Measurements from ENCODE around the gene NUDT13.
A peak's percentile ranks its signal among the peaks of the same experiment; 100 is the strongest.

NUDT13 gene

GRCh38 chr10:73110345-73110849 is at the start of gene NUDT13:
Gene NUDT13, plus strand, starts transcription at chr10:73110455. Its CDS starts 3,911 bp downstream, at chr10:73114366.
- FAIRE-seq = peak; percentile 28

DNA sequence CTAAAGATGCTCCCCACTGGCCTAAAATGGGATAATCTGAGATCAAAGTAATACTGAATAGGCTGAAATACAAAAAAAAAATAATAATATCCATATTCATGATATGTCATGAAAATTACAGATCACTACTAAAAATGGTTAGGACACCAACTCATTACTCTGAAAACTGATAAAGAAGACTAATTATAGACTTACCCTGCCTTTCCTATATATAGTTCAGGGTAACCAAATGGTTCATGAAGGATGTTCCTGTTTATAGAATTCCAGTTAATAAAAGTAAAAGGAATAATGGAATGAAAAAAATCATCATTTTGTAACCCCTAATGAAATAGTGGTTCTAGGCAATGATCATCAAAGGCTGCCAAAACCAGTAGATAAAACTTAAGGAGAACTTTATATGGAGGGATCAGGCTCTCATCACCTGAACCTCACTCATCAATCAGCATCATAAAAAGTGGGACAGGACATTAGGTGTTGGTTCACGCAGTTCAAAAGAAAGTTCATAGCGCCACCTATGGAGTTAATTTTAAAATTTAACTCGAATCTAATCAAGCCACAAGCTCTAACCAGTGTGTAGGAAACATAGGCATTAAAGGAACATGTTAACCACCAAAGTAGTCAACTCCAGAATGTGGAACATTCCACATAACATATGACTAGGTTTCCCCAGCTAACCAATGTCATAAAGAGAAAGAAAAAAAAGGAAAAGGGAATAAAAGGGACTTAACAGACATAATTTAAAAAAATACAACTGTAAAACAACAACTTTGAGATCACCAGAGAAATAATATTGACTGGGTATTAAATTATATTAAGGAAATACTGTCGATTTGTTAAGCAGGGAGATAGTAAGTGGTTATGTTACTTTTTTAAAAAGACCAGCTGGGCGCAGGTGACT is 49.3 kb upstream of the NUDT13 start:
- no peak for FAIRE-seq

DNA sequence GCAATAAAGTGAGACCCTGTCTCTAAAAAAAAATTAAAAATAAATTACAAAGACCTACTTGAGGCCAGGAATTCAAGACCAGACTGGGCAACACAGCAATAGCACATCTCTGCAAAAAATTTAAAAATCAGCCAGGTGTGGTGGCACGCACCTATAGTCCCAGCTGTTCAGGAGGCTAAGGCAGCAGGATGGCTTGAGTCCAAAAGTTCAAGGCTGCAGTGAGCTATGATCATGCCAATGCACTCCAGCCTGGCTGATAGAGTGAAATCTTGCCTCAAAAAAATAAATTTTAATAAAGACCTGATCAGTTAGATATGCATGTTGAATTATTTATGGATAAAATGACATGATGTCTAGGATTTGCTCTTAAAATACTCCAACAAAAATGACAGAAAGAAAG is 48.5 kb upstream of the NUDT13 start:
- FAIRE-seq = no peak

GRCh38 chr10:73065441-73065840 is 44.8 kb upstream of the NUDT13 start:
- no peak for FAIRE-seq

- FAIRE-seq = no peak
Measured at GRCh38 chr10:73073627-73074026, 36.6 kb upstream of the NUDT13 start.

DNA sequence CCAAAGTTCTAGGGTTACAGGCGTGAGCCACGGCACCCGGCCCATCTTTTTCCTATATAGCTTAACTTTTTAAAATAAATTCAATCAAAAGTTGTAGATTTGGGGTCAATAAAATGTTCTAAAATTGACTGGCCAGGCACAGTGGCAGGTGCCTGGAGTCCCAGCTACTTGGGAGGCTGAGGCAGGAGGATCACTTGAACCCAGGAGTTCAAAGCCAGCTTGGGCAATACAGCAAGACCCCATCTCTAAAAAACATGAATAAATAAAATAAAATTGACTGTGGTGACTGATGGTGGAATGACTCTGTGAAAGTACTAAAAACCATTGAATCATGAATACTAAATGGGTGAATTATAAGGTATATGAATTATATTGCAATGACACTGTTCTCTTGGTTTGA is 34.4 kb upstream of the NUDT13 start:
- FAIRE-seq = no peak

GRCh38 chr10:73076360-73077183 is 33.7 kb upstream of the NUDT13 start:
- FAIRE-seq = no peak

GRCh38 chr10:73079779-73080541 is 30.3 kb upstream of the NUDT13 start:
- no peak for FAIRE-seq

GRCh38 chr10:73083221-73083620 is 27.0 kb upstream of the NUDT13 start:
- no peak for FAIRE-seq

GRCh38 chr10:73084209-73084608 is 26.0 kb upstream of the NUDT13 start:
- FAIRE-seq = no peak

GRCh38 chr10:73086816-73087215 is 23.4 kb upstream of the NUDT13 start:
- no peak for FAIRE-seq

DNA sequence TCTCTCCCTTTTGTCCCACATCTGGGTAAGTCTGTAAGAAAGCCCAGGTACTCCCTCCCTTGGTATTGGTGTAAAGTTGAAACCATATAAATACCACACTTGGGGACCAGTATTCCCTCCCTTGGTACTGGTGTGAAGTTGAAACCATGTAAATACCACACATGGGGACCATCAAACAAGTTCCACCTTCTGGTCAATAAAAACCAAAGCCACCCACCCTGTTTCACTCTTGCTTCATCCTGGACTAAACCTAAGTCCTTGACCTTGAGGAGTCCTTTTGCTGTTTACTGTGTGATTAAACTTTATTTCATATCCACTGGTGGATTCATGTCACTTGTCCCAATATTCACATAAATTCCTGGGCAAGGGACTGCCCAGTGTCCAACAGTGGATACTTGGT is 22.0 kb upstream of the NUDT13 start:
- no peak for FAIRE-seq

DNA sequence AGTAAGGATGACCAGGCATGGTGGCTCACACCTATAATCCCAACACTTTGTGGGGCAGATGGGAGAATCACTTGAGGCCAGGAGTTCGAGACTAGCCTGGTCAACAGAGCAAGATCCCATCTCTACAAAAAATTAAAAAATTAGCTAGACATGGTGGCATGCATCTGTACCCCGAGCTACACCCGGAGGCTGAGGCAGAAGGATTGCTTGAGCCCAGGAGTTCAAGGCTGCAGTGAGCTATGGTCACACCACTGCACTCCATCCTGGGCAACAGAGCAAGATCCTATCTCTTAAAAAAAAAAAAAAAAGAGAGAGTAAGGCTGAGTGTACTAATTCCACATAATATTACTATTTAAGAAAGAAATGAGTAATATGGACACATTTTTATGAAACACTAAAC is 17.4 kb upstream of the NUDT13 start:
- FAIRE-seq = no peak

DNA sequence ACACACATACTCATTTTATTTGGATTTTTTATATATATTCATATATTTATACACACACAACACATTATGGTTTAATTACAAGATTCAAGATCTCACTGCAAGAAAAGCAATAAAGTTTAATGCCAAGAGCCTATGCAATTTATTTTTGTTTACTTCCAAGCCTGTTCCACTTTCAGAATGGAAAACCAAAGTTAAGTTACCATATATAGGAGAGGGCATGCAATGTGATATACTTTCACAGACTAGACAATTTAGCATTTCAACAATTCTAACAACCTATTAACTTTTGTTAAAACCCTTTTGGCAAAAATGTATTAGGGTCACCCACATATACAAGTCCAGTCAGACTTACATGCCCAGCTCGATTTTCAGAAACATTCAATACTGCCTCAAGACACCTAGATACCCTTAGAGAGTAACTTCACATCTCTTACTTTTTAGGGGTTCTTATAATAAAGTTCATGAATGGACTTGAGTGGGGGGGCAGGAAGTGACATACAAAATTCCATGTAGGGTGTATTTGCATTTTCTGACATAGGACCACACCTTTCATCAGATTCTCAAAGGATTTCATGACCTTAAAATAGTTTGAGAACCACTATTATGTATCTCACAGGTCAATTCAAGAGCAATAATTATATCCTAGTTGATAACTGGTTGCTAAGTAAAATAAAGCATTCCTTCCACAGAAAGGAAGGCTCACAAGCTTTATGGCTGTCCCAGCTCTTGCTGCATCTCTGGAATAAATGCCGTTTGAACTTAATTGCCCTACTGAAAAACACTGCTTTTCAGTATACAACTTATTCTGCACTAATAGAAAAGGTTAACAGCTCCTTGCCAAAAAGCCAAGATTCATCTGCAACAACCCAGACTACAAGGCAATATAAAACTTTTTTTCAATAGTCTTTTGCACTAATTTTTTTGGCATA is 16.1 kb upstream of the NUDT13 start:
- no peak for FAIRE-seq

DNA sequence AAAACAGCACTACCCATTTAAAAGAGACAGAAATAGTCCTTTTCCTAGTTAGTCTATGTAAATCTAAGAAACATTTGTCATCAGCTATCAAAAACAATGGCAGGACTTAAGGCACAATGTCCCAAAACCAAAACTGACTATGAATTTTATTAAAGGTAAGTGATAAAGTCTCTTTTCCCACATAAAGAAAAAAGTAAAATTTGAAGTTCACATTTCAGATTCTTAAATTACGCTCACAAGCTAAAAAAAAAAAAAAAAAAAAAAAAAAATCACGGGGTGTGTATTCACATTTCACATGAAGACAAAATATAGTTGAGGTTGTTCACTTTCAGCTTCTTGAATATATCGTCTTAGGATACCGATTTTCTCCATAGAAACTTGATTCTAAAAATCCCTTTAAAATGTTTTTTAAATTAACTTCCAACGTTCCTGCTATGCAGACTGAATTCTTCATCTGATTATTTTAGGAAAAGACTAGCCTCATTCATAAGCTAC is 15.2 kb upstream of the NUDT13 start:
- no peak for FAIRE-seq

DNA sequence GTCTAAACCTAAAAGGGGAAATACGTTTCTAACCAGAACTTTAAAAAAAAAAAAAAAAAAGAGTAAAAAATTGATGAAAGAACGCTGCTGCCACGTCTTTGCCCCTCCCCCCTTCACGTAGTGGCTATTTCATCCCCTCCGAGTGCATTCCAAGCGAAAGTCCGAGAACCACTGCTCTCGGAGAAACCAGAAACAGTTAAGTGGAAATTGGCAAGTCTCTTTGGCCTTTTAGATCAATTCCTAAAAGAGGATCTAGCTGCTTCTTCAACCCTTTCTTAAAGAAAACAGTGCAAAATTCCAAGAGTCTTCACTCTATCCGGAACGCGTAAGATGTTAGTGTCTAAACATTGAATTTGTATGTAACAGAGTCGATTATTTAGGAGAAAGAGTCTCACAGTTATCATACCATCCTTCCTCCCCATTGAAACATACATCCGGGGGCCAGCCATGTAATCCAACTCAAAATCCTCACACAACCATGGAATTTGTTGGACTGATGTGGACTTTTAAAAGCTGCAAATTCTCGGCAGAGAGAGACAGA is 14.7 kb upstream of the NUDT13 start:
- no peak for FAIRE-seq

GRCh38 chr10:73096041-73096448 is 14.2 kb upstream of the NUDT13 start:
- no peak for FAIRE-seq

GRCh38 chr10:73096449-73097304 is 13.6 kb upstream of the NUDT13 start, which contains the start of gene P4HA1:
Gene P4HA1, minus strand, starts transcription at chr10:73096866. Its CDS starts 21,983 bp downstream, at chr10:73074883.
- FAIRE-seq = no peak

DNA sequence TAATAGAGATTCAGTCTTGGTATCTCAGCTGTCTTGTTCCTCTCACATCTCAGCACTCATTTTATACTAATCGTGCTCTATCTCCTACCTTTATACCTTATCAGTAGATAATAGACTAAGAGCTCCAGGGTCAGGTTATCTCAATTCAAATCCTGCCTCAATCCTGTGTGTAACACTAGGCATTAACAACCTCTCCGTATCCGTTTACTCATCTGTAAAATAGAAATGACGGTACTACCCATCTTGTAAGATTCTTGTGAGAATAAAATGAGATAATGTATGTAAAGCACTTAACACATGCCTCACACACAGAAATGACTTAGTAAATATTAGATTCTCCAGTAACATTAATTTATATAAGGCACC is 13.0 kb upstream of the NUDT13 start:
- no peak for FAIRE-seq

DNA sequence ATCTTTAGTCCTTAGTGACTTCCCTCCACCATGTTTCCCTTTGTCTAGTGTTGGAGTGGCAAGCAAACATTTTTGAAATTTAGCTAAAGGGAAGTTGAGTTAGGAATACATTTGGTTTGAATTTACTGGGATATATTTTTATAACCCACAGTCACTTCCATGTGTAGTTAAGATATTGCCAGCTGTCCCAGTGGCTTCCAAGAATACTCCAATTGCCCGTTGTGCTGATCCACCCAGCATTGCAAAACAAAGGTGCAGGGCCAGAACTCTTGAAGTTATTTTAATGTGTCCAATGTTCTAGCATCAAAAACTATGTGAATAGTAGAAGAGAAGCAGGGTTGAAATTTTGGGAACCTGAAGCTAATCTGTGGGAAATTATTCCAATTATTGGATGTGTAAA is 11.1 kb upstream of the NUDT13 start:
- no peak for FAIRE-seq

All from colon (tissue), 2 donors.